ENCODE results near the gene PTPN21.

PTPN21 gene

DNA sequence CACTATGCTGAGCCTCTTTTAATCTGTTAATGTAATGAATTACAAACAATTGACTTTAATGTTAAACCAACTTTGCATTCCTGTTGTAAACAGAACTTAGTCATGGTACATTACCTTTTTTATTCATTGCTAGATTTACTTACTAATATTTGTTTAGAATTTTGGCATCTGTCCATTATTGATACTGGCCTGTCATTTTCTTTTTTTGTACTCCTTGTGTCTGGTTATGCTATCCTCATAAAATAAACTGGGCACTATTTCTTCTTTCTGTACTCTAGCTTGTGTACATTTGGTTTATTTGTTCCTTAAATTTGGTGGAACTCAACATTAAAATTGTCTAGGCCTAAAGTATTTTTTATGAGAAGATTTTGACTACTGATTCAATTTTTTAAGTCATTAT is 137.2 kb downstream of the PTPN21 start:
- no peaks in the 10 kb centered on the region for H3K36me3 ChIP-seq (ENCODE audit: insufficient read depth, insufficient read length, low read length)
- H3K4me3 ChIP-seq (ENCODE audit: insufficient read length, low read depth): no peak overlapping the region
- TF ChIP-seq ZNF274 (IDR thresholded peaks at IDR 0.05; ENCODE audit: low read depth, low read length) (no peak), SUZ12 (IDR thresholded peaks at IDR 0.05; ENCODE audit: extremely low read depth, insufficient read depth, insufficient read length) (no peak), YY1 (IDR thresholded peaks at IDR 0.05; ENCODE audit: insufficient read depth, insufficient read length) (no peak)
- no peaks in the 10 kb centered on the region for H3K27me3 ChIP-seq (ENCODE audit: insufficient read depth, insufficient read length)
- peaks cover 3% of the 10 kb centered on the region for H3K9me3 ChIP-seq (ENCODE audit: insufficient read depth, low read length)
- no peak overlapping the region for H3K9ac ChIP-seq (ENCODE audit: insufficient read length, low read depth)
- no peaks in the 10 kb centered on the region for H3K4me1 ChIP-seq (ENCODE audit: insufficient read depth, insufficient read length)
- DNase-seq (ENCODE audit: low read depth, low spot score): no peak
